ENCODE results near the gene NCAPD2.
A peak's percentile ranks its signal among the peaks of the same experiment; 100 is the strongest.

The NCAPD2 gene

DNA sequence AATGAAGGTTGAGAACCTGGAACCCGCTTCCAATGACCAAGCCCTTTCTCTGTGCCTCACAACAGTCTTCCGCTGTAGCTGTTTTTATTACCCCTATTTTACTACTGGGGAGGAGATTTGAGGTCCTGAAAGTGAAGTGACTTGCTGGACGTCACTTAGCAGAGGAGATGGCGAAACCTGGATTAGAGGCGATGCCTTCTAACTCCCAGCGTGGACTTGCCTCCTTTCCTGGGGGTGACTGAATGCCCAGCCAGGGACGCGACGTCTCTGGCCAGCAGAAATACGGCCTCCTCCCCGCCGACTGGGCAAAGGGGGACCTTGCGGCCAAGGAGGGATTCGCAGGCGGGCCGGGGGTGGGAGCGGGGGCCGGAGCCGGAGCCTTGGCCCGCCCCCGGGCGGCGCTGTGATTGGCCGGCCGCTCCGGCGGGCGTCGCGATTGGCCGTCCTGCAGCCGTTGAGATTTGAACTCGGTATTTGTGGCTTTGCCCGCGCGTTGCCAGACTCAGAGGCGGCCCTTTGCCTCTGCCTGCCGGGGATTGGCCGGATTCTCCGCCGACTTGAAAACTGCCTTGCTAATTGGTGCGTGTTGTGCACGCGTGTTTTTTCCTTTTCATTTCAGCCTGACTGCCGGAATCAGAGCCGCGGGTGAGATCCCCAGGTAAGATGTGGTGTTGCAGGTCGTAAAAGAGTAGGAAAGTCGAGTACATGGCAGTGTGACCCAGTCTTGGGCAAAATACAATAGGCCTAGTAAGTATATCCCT, at the start of gene NCAPD2 (continued):
- TF ChIP-seq, protein P1, sequence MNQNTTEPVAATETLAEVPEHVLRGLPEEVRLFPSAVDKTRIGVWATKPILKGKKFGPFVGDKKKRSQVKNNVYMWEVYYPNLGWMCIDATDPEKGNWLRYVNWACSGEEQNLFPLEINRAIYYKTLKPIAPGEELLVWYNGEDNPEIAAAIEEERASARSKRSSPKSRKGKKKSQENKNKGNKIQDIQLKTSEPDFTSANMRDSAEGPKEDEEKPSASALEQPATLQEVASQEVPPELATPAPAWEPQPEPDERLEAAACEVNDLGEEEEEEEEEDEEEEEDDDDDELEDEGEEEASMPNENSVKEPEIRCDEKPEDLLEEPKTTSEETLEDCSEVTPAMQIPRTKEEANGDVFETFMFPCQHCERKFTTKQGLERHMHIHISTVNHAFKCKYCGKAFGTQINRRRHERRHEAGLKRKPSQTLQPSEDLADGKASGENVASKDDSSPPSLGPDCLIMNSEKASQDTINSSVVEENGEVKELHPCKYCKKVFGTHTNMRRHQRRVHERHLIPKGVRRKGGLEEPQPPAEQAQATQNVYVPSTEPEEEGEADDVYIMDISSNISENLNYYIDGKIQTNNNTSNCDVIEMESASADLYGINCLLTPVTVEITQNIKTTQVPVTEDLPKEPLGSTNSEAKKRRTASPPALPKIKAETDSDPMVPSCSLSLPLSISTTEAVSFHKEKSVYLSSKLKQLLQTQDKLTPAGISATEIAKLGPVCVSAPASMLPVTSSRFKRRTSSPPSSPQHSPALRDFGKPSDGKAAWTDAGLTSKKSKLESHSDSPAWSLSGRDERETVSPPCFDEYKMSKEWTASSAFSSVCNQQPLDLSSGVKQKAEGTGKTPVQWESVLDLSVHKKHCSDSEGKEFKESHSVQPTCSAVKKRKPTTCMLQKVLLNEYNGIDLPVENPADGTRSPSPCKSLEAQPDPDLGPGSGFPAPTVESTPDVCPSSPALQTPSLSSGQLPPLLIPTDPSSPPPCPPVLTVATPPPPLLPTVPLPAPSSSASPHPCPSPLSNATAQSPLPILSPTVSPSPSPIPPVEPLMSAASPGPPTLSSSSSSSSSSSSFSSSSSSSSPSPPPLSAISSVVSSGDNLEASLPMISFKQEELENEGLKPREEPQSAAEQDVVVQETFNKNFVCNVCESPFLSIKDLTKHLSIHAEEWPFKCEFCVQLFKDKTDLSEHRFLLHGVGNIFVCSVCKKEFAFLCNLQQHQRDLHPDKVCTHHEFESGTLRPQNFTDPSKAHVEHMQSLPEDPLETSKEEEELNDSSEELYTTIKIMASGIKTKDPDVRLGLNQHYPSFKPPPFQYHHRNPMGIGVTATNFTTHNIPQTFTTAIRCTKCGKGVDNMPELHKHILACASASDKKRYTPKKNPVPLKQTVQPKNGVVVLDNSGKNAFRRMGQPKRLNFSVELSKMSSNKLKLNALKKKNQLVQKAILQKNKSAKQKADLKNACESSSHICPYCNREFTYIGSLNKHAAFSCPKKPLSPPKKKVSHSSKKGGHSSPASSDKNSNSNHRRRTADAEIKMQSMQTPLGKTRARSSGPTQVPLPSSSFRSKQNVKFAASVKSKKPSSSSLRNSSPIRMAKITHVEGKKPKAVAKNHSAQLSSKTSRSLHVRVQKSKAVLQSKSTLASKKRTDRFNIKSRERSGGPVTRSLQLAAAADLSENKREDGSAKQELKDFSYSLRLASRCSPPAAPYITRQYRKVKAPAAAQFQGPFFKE (tag by site-specific recombination; IDR thresholded peaks at IDR 0.05; ENCODE audit: borderline replicate concordance), result no peak
- no peak for TF ChIP-seq ZNF391 (tag by site-specific recombination; IDR thresholded peaks at IDR 0.05; ENCODE audit: borderline replicate concordance, low read depth)
- TF ChIP-seq, protein P2, sequence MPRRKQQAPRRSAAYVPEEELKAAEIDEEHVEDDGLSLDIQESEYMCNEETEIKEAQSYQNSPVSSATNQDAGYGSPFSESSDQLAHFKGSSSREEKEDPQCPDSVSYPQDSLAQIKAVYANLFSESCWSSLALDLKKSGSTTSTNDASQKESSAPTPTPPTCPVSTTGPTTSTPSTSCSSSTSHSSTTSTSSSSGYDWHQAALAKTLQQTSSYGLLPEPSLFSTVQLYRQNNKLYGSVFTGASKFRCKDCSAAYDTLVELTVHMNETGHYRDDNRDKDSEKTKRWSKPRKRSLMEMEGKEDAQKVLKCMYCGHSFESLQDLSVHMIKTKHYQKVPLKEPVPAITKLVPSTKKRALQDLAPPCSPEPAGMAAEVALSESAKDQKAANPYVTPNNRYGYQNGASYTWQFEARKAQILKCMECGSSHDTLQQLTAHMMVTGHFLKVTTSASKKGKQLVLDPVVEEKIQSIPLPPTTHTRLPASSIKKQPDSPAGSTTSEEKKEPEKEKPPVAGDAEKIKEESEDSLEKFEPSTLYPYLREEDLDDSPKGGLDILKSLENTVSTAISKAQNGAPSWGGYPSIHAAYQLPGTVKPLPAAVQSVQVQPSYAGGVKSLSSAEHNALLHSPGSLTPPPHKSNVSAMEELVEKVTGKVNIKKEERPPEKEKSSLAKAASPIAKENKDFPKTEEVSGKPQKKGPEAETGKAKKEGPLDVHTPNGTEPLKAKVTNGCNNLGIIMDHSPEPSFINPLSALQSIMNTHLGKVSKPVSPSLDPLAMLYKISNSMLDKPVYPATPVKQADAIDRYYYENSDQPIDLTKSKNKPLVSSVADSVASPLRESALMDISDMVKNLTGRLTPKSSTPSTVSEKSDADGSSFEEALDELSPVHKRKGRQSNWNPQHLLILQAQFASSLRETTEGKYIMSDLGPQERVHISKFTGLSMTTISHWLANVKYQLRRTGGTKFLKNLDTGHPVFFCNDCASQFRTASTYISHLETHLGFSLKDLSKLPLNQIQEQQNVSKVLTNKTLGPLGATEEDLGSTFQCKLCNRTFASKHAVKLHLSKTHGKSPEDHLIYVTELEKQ (tag by site-specific recombination; IDR thresholded peaks at IDR 0.05; ENCODE audit: borderline replicate concordance), result no peak
- TF ChIP-seq, protein P3, sequence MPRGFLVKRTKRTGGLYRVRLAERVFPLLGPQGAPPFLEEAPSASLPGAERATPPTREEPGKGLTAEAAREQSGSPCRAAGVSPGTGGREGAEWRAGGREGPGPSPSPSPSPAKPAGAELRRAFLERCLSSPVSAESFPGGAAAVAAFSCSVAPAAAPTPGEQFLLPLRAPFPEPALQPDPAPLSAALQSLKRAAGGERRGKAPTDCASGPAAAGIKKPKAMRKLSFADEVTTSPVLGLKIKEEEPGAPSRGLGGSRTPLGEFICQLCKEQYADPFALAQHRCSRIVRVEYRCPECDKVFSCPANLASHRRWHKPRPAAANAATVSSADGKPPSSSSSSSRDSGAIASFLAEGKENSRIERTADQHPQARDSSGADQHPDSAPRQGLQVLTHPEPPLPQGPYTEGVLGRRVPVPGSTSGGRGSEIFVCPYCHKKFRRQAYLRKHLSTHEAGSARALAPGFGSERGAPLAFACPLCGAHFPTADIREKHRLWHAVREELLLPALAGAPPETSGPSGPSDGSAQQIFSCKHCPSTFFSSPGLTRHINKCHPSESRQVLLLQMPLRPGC (tag by site-specific recombination; IDR thresholded peaks at IDR 0.05), result no peak
- TF ChIP-seq SP3 (tag by site-specific recombination; IDR thresholded peaks at IDR 0.05), result no peak
- peak; percentile 73; the same call in 1 of the 2 replicates for TF ChIP-seq GFI1B (tag by site-specific recombination; IDR thresholded peaks at IDR 0.05)
- 0 out of 2 replicates have a peak, but pooled peaks have one; percentile 29 for TF ChIP-seq ZSCAN30 (tag by site-specific recombination; IDR thresholded peaks at IDR 0.05)
- TF ChIP-seq ZFHX2 (tag by site-specific recombination; conservative IDR thresholded peaks at IDR 0.05), result peak; percentile 89
- peak; percentile 82 for TF ChIP-seq KLF10 (tag by site-specific recombination; IDR thresholded peaks at IDR 0.05)
- TF ChIP-seq, protein P4, sequence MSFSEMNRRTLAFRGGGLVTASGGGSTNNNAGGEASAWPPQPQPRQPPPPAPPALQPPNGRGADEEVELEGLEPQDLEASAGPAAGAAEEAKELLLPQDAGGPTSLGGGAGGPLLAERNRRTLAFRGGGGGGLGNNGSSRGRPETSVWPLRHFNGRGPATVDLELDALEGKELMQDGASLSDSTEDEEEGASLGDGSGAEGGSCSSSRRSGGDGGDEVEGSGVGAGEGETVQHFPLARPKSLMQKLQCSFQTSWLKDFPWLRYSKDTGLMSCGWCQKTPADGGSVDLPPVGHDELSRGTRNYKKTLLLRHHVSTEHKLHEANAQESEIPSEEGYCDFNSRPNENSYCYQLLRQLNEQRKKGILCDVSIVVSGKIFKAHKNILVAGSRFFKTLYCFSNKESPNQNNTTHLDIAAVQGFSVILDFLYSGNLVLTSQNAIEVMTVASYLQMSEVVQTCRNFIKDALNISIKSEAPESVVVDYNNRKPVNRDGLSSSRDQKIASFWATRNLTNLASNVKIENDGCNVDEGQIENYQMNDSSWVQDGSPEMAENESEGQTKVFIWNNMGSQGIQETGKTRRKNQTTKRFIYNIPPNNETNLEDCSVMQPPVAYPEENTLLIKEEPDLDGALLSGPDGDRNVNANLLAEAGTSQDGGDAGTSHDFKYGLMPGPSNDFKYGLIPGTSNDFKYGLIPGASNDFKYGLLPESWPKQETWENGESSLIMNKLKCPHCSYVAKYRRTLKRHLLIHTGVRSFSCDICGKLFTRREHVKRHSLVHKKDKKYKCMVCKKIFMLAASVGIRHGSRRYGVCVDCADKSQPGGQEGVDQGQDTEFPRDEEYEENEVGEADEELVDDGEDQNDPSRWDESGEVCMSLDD (tag by site-specific recombination; IDR thresholded peaks at IDR 0.05), result peak; percentile 84
- TF ChIP-seq, protein P5, sequence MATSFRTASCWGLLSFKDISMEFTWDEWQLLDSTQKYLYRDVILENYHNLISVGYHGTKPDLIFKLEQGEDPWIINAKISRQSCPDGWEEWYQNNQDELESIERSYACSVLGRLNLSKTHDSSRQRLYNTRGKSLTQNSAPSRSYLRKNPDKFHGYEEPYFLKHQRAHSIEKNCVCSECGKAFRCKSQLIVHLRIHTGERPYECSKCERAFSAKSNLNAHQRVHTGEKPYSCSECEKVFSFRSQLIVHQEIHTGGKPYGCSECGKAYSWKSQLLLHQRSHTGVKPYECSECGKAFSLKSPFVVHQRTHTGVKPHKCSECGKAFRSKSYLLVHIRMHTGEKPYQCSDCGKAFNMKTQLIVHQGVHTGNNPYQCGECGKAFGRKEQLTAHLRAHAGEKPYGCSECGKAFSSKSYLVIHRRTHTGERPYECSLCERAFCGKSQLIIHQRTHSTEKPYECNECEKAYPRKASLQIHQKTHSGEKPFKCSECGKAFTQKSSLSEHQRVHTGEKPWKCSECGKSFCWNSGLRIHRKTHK (tag by site-specific recombination; IDR thresholded peaks at IDR 0.05), result no peak
- TF ChIP-seq ZNF121 (tag by site-specific recombination; IDR thresholded peaks at IDR 0.05), result no peak
- no peak; the same call in 1 of the 2 replicates for TF ChIP-seq YY1 (tag by site-specific recombination; IDR thresholded peaks at IDR 0.05)
- TF ChIP-seq ZNF211 (tag by site-specific recombination; IDR thresholded peaks at IDR 0.05; ENCODE audit: low read depth), result no peak
- TF ChIP-seq ZNF350 (tag by site-specific recombination; IDR thresholded peaks at IDR 0.05), result no peak
- 0 out of 2 replicates have a peak, but pooled peaks have one; percentile 36 for TF ChIP-seq ZBTB7A (tag by site-specific recombination; IDR thresholded peaks at IDR 0.05; ENCODE audit: low read depth)
- peak; percentile 91 for TF ChIP-seq PRDM1 (tag by site-specific recombination; IDR thresholded peaks at IDR 0.05)
- no peak for TF ChIP-seq ZNF654 (tag by site-specific recombination; IDR thresholded peaks at IDR 0.05; ENCODE audit: low read depth)
